ENCODE results near the gene CEP57L1. TPM values are rescaled to one million over a fixed set of nuclear protein-coding genes. Genes with fewer than 3 reads are reported as not detected.

Gene CEP57L1
- polyA plus RNA-seq, 3 donors, result 3.4 to 5.2 (median 3.9) TPM

DNA sequence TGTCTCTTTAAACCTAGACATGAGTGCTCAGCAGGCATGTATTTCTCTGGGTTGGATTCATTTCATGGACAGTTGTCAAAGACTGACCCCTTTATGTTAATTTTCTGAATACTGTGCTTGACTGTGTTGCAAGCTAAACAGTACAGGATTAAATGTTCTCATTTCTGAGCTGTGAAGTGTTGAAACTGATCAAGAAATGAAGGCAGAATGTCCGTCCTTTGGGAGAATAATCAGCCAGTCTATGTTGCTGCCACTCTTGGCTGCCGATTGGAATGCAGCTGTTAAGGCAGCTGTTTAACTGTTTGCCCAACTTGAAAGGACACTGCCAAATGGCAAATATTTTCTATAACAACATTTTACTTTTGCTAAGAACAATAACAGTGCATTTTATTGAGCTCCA lies 87.3 kb downstream of the CEP57L1 start:
- no peak overlapping the region for H3K4me3 Mint-ChIP-seq
- WGBS (ENCODE audit: insufficient coverage), result 93% methylated on average over 2 of the region's 2 CpGs
- no peaks in the 10 kb centered on the region for H3K79me2 ChIP-seq (ENCODE audit: insufficient read depth, low read length)
- H3K27me3 Mint-ChIP-seq (ENCODE audit: low read depth in 3 of 3), result peaks cover 1 to 5% (median 2%) of the 10 kb centered on the region in 3 donors
- no peaks in the 10 kb centered on the region for H3K9me3 ChIP-seq (replicated peaks in 1 of 2; ENCODE audit: control insufficient read depth in 1 of 2, insufficient read depth in 1 of 2, low read length in 2 of 2)
- no peak for DNase-seq
- H3K36me3 ChIP-seq (replicated peaks in 1 of 2; ENCODE audit: control insufficient read depth in 1 of 2, insufficient read depth in 2 of 2, low read length in 2 of 2), result no peaks in the 10 kb centered on the region
- no peak overlapping the region for H3K4me3 ChIP-seq (replicated peaks in 1 of 3; ENCODE audit: low read depth in 2 of 3, low read length in 3 of 3)
- H3K27ac ChIP-seq (ENCODE audit: low read depth in 1 of 2, low read length in 2 of 2), result no peak overlapping the region
- no peaks in the 10 kb centered on the region for H3K4me1 ChIP-seq (ENCODE audit: control insufficient read depth in 1 of 2, insufficient read depth in 2 of 2, low read length in 2 of 2)
- intact Hi-C loops (cut with micrococcal nuclease), result no loop called here
- no peak overlapping the region for H2AFZ ChIP-seq (ENCODE audit: insufficient read depth, low read depth, low read length, poor library complexity, severe bottlenecking)
- H4K20me1 ChIP-seq (ENCODE audit: insufficient read depth, low read length), result no peaks in the 10 kb centered on the region
- H3K9me3 Mint-ChIP-seq, result peaks cover 0 to 3% (median 0%) of the 10 kb centered on the region in 7 donors
- TF ChIP-seq, protein P1, sequence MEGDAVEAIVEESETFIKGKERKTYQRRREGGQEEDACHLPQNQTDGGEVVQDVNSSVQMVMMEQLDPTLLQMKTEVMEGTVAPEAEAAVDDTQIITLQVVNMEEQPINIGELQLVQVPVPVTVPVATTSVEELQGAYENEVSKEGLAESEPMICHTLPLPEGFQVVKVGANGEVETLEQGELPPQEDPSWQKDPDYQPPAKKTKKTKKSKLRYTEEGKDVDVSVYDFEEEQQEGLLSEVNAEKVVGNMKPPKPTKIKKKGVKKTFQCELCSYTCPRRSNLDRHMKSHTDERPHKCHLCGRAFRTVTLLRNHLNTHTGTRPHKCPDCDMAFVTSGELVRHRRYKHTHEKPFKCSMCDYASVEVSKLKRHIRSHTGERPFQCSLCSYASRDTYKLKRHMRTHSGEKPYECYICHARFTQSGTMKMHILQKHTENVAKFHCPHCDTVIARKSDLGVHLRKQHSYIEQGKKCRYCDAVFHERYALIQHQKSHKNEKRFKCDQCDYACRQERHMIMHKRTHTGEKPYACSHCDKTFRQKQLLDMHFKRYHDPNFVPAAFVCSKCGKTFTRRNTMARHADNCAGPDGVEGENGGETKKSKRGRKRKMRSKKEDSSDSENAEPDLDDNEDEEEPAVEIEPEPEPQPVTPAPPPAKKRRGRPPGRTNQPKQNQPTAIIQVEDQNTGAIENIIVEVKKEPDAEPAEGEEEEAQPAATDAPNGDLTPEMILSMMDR (IDR thresholded peaks at IDR 0.05), result no peak
- no peak overlapping the region for H3K9ac ChIP-seq (ENCODE audit: insufficient read depth, low read length, poor library complexity, severe bottlenecking)
- H3K36me3 Mint-ChIP-seq, result no peaks in the 10 kb centered on the region
- H3K4me1 Mint-ChIP-seq, result peaks cover 6% of the 10 kb centered on the region
- H3K27me3 ChIP-seq (ENCODE audit: control insufficient read depth in 2 of 2, insufficient read depth in 2 of 2, low read length in 2 of 2), result no peaks in the 10 kb centered on the region
- H3K4me2 ChIP-seq (replicated peaks; ENCODE audit: extremely low read depth, low read length, poor library complexity, severe bottlenecking), result no peak overlapping the region
- H3K27ac Mint-ChIP-seq, result peak overlapping the region in 1 of 7 donors; percentile 28

GRCh38 chr6:109183109-109183650 lies 87.9 kb downstream of the CEP57L1 start:
- Mint-ChIP-seq H3K27me3 (ENCODE audit: low read depth in 3 of 3) (peaks cover 1 to 3% (median 2%) of the 10 kb centered on the region in 3 donors), H3K4me1 (peaks cover 9% of the 10 kb centered on the region), H3K36me3 (no peaks in the 10 kb centered on the region), H3K27ac (no peak overlapping the region), H3K4me3 (no peak overlapping the region), H3K9me3 (peaks cover 0 to 3% (median 0%) of the 10 kb centered on the region in 7 donors)
- Histone ChIP-seq H3K27me3 (ENCODE audit: control insufficient read depth in 2 of 2, insufficient read depth in 2 of 2, low read length in 2 of 2) (no peaks in the 10 kb centered on the region), H3K4me3 (replicated peaks in 1 of 3; ENCODE audit: low read depth in 2 of 3, low read length in 3 of 3) (no peak overlapping the region), H4K20me1 (ENCODE audit: insufficient read depth, low read length) (no peaks in the 10 kb centered on the region), H3K27ac (ENCODE audit: low read depth in 1 of 2, low read length in 2 of 2) (no peak overlapping the region), H3K4me2 (replicated peaks; ENCODE audit: extremely low read depth, low read length, poor library complexity, severe bottlenecking) (no peak overlapping the region), H3K9me3 (replicated peaks in 1 of 2; ENCODE audit: control insufficient read depth in 1 of 2, insufficient read depth in 1 of 2, low read length in 2 of 2) (no peaks in the 10 kb centered on the region), H3K9ac (ENCODE audit: insufficient read depth, low read length, poor library complexity, severe bottlenecking) (no peak overlapping the region), H3K79me2 (ENCODE audit: insufficient read depth, low read length) (no peaks in the 10 kb centered on the region), H3K36me3 (replicated peaks in 1 of 2; ENCODE audit: control insufficient read depth in 1 of 2, insufficient read depth in 2 of 2, low read length in 2 of 2) (no peaks in the 10 kb centered on the region), H2AFZ (ENCODE audit: insufficient read depth, low read depth, low read length, poor library complexity, severe bottlenecking) (no peak overlapping the region), H3K4me1 (ENCODE audit: control insufficient read depth in 1 of 2, insufficient read depth in 2 of 2, low read length in 2 of 2) (peaks cover 0 to 5% of the 10 kb centered on the region in 2 donors)
- intact Hi-C loops (cut with micrococcal nuclease), result no loop called here
- TF ChIP-seq, protein P1 (IDR thresholded peaks at IDR 0.05), result no peak
- no peak for DNase-seq
- WGBS (ENCODE audit: insufficient coverage), result no CpG with 5 or more reads among the region's 2 CpGs

Measured in CD14-positive monocyte (primary cell).